ENCODE data around the gene NLRP1.

NLRP1 gene

DNA sequence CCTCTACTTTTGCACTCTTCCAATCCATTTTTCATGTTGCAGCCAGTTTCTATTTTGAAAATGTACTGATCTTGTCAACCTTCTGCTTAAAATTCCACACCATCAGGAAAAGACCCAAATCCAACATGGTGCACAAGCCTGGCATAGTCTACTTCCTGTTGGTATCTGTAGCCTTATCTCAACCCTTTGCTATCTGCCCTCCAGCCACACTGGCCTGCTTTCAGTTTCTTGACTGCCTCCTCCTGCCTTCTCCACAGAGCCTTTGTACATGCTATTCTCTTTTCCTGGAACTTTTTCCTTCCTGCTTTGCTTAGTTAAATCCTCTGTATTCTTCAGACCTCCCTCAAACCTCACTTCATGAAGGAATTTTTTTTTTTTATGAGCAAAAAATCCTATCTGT, 31.5 kb downstream of the NLRP1 start:
- no peak for DNase-seq

DNA sequence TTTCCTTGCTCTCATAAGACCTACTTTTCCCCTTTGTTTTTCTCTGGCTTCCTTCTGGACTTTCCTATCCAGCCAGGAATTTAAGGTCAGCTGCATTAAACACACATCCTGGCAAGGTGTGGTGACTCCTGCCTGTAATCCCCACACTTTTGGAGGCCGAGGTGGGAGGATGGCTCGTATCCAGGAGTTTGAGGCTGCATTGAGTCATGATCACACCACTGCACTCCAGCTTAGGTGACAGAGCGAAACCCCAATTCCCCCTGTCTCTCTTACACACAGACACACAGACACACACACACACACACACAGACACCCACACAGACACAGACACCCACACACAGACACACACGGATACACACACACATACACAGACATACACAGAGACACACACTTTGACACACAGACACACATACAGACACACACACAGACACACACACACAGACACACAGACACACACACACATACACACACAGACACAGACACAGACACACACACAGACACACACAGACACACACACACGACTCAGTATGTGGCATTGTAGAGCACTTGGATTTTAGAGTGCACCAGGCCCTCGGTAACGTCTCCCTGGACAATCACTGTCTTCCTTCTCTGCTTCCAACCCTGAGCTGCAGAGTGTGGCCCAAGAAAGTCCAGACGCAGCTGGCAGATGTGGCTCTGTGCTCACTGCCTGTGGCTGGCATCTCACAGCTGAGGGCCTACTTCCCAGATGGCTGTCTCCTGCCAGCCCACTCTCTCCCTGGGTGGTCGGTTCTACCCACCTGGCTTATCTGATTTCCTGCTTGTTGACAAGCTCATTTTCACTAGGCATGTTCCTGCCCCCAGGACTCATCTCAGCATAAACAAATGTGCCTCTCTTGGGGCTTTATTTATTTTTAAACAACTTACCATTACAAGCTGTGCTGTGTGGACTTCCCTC, 39.0 kb downstream of the NLRP1 start:
- DNase-seq: no peak

DNA sequence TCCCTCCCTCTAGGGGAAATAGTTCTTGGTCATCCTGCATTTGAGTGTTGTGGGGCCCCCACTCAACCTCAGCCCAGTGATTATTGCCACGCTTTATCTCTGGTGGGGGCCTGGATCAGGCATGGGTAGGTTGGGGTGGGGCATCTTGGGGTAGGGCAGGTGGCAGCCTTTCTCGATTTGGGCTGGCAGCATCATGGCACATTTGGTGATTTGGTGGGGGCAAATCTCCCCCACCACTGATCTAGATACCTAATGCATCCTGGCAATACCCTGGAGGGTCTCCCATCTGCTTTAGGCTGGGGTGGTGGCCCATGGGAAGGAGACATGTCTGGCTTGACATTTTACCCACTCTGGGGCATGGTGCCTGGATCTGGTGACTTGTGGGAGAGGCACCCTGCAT, 40.2 kb downstream of the NLRP1 start:
- DNase-seq: no peak

DNA sequence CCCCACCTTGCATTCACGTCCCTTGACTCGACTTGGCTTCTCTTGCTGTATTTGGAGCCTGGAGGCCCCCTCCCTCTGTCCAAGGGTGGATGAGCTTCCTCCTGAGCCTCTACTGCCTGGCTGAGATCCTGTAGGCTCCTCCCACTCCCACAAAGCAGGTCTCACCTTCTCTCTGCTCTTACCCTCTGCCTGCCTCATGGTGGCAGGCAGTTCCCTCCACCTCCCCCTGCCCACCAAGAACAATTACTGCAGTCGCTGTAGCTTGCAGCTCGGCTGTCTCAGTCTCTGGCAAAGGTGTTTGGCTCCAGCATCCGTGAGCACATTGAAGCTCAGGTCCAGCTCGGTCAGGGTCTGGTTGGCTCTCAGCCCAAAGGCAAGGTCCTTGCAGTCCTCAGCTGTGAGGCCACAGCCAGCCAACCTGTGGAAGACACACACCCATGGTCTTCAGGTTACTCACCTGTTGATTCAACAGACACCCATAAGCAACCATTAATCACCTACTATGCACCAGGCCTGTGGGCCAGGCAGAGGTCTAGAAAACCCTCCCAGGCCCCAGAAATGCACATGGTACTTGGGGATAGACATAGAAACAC, 42.6 kb downstream of the NLRP1 start:
- no peak for DNase-seq

DNA sequence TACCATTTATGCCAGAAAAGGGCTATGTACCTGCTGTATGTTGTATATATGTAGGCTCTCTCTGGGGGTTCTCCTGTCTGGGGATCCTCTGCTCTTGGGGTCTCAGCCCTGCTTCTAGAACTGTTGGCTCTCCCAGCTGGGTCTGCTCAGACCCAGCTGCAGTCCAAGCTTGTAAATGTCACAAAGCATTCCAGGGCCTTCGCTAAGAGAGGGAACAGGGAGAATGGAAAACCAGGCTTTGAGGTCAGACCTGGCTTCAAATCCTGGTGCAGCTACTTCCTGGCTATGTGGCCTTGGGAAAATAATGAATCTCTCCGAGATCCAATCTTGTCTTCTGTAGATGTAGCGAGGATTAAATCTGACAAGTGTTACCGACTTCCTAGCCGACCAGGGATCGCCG, 44.0 kb downstream of the NLRP1 start:
- no peak for DNase-seq

DNA sequence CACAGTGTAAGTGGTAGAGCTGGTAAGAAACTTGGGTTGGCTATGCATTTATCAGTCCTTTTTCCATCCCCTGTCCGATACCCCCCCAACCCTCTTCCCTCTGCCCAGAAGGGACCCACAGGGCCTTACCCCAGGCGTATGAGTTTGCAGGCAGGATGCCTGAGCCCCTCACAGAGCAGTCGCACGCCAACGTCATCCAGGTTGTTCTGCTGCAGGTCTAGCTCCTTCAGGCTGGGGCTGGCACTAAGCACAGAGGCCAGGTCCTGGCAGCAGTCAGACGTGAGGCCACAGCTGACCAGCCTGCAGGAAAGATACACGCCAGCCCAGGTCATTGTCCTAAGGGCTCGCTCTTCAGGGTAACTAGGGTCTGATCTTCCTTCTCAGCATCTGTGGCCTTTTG, 45.0 kb downstream of the NLRP1 start:
- DNase-seq: no peak

DNA sequence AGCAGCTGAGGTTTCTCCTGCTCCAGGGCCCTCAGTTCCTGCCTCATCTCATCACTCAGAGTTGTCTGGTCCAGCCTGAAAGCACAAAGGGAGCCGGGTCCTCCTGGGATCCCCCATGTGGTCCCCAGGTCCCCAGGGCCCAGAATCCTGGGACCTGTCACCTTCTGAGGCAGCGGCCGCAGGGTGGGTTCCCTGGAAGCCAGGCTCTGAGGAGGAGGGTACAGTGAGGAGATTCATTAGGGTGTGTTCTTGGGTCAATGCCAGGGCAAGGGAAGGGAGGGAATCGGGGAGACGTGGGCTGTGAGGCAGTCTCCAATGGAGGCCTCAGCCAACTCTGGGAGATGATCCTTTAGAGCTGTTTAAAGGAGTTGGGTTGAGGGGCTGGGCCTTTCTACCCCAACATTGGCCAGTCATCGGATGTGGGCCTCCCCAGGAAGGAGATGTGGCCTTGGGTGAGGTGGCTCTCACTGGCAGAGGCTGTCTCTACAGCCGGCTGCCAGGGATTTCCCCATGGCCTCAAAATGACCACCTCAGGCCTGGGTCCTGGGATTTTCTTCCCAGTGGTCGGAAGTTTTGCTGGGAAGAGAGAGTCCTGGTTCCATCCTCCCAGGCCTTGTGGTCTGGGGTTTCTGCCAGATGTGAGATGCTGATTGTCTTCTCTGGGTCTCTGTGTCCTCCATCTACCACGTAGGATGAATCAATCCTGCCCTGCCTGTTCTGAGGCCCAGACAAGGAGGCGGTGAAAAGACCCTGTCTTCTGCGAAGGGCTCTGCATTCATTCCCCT, 47.3 kb downstream of the NLRP1 start:
- DNase-seq: no peak

DNA sequence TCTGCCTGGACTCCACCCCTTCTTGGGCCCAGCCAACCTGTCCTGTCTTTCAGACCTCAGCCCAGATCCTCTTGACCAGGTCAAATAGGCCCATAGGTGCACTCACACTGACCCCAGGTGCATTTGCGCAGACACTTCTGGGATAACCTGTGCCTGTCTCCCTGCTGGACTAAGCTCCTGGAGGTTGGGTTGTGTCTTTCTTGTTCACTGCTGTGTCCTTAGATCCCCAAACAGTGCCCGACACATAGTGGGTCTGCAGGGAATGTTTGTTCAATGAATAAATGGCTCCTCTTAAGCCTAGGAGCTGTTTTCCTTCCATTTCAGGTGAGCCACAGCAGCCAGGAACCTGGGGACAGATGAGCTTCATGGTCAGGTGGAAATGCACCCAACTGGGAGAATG, 48.9 kb downstream of the NLRP1 start:
- no peak for DNase-seq

DNA sequence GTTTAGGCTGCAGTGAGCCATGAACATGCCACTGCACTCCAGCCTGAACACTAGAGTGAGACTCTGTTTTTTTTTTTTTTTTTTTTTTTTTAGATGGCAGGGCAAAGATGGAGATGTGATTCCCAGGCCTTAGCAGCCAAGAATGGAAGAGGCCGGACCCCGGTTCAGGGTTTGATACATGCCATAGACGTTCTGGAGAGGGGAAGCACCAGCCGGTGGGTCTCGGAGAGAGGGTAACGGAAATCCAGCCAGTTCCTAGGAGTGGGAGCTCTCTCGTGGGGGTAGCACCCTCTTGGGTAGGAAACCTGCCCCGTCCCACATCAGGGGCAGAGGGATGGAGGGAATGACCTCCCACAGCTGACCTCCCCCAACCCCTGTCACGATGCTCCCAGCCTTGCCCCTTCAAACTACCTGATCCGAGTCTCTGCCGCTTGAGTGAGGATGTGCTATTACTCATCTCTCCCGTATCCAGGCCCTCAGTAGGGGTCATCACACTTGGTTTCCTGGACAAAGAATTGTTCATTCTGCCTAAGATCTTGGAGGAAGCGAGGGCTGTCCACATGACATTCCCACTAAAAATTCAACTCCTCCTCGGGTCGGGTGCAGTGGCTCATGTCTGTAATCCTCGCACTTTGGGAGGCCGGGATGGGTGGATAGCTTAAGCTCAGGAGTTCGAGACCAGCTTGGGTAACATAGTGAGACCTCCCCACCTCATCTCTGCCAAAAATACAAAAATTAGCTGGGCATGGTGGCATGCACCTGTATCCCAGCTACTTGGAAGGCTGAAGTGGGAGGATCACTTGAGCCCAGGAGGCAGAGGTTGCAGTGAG, 50.6 kb downstream of the NLRP1 start:
- no peak for DNase-seq

DNA sequence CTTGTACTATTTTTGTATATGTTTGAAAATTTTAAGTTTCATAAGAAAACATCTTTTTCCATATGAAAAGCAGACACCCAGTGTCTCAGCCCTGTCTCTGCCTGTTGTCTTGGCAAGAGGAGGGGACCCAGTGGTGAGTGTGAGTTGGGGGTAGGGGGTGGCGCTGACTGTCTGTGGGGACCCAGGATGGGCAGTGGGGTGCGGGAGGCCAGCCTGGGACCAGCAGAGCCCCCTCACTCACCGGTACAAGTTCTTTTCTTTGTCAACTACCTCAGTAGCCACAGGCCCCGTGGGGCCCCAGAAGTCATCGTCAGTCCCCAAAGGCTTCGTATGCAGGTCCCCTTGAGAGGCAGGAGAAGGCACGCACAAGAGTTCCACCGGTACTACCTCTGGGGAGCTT, 51.7 kb downstream of the NLRP1 start:
- DNase-seq: no peak

DNA sequence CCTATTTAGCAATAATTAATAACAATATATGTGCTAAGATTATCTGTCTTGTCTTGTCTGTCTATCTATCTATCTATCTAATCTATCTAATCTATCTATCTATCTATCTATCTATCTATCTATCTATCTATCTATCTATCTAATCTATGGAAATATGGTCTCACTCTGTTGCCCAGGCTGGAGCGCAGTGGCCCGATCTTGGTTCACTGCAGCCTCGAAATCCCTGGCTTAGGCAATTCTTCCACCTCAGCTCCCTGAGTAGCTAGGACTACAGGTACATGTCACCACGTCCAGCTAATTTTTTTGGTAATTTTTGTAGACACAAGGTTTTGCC, 53.3 kb downstream of the NLRP1 start:
- no peak for DNase-seq

DNA sequence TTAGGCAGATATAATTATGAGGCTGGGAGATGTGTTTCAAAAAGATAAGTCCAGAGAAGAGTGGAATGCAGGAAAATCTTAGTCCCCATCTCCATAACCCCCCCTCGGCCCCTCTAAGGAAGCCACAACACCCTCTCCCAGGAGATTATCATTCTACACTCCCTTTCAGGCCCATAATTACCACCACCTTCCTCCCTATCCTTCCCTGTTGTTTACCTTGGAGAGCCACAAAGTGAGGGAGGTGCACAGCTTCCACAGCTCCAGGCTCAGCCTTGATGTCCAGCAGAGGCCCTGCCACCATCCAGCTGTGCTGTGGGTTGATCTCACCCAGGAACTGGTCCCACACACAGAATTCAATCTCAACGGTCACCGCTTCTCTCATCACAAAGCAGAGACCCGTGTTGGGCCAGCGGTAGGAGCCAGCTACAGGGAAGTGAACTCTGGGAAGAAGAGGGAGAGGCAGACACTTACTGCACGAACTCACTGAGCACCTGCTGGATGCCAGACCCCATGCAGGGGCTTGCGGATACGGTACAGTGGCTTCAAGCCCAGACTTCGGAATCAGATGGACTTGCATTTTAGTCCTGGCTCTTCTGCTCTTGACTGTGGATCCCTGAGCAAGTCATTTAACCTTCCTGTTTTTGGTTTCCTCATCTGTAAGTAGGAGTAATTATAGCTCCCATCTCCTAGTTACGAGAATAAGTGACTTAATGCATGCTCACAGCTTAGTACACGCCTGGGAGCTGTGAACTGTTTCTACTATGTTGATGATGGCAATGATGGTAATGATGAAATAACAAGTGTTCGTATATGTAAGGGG, 53.8 kb downstream of the NLRP1 start:
- no peak for DNase-seq

DNA sequence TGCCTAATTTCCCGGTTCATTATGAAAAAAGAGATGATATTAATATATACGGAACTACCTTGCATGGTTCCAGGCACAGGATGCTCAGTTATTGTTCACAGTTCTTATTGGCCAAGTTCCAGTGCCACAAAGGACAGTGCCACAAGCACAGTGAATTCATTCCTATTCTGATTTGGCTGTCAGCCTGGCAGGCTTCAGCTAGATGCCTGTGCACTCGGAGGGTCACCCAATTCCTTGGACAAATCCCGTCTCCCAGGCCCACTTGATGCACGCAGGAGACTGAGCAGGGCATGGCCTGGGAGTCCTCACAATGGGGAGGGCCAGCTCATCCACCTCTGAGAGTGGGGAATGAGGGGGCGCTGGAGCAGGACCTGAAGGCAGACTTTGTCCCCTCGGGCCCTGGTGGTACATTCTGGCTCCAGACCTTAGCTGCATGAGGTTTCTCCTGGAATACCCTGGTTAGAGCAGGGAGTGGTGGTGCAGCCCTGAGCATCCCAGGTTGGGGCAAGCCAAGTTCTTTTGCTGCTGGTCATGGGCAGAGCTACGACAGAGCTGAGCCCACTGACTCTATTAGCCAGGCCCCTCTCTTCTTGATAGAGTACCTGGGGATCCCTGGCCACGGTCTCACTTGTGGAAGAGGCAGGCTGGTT, 56.6 kb downstream of the NLRP1 start:
- DNase-seq: no peak

DNA sequence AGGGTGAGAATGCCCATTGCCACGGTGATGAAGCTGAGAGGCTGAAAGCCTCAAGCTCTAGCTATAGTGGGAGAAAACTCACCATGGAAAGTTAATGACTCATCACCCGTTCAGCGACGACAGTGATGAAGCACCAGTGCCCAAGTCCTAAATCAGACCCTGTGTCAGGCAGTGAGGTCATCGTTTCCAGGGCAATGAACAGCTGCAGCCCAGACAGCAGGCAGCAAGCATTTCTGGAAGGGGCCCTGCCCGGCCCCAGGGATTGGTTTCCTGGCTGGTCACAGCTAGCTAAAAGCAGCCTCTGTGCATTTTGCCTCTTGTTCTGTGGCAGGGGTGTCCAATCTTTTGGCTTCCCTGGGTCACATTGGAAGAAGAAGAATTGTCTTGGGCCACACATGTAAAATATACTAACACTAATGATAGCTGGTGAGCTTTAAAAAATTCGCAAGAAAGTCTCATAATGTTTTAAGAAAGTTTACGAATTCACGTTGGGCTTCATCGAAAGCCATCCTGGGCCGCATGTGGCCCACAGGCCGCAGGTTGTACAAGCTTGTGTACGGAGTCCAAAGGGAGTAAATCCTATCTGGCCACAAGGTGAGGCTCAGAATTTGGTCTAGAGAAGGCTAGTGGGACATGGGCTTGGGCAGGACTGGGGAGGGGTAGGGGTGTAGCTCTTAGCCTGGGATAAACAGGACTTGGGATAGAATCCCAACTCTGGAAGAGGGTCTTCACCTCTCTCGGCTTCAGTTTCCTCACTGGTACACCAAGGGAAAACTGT, 57.3 kb downstream of the NLRP1 start:
- DNase-seq: no peak

DNA sequence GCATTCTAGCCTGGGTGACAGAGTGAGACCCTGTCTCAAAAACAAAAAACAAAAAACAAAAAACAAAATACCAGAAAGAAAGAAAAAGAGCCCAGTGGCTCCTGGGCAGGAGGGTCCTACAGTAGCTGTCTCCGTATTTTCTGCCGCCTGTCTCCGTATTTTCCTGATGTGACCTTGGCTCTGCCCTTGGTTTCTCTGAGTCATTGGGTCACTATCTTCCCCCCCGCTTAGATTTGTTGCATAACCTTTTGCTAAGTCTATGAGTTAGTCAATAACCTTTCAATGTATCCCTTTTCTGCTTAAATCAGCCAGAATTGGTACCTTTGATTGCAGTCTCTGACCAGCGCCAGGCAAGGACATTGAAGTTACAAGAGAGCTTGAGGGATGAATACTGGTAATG, 61.1 kb downstream of the NLRP1 start:
- no peak for DNase-seq

DNA sequence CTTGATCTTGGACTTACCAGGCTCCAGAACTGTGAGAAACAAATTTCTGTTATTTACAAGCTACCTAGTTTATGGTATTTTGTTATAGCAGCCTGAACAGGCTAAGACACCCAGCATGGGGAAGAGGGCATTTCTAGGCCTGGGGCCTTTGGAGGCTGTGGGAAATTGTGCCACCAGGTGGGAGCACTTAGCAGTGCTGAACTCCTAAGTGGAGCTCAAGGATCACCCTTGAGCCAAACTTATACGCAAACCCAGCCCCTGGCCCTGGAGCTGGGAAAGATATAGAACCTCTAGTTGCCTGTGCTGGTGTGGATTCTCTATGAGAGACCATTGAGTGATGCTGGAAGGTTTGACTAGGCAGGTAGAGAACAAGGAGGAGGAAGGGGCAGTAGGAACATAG, 61.8 kb downstream of the NLRP1 start:
- DNase-seq: no peak

DNA sequence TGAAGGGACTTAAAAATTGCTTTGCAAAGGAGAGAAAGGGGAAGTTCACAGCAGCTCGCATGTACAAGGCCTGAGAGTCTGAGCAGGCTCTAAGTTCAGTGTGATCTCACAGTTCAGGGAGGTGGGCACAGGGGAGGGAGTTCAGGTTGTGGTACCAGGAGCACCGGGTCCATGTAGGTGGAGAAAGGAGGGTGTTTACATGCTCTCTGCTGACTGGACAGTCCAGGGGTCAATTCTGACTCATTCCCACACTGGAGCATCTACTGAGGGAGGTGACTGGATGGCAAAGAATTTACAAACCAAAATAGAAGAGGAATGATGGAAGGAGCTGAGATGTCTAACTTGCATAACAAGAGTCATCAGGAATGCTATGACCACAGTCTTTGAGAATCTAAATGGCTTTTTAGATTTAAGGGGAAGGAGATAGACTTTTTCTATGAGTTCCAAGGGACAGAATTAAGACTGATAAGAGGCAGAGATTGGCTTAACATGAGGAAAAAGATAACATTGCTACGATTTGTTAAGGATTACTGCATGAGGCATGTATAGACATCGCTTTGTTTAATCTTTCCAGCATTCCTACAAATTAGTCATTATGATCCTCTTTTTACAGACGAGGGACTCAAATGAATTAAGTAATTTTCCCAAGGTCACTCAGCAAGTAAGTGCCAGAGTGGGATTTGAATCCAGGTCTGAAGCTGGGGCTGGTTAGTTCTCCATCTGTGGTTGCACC, 68.1 kb downstream of the NLRP1 start:
- no peak for DNase-seq

DNA sequence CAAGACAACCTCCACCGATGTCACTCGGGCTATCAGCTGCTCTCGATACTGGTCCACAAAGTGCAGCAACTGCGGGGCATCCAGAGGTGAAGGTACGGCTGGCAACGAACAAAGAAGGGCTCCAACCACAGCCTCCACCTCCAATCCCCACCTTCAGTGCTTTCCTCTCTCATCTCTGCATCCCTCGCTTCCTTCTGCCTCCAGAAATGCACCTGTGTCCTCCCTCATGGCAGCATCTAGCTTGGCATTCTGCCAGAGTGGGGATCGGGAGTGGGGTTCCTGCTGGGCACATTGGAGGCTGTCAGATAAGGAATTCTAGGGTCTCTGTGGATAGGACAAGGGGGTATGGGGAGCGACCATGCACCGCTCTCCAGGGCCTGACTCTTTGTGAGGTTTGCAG, 69.3 kb downstream of the NLRP1 start:
- no peak for DNase-seq

DNA sequence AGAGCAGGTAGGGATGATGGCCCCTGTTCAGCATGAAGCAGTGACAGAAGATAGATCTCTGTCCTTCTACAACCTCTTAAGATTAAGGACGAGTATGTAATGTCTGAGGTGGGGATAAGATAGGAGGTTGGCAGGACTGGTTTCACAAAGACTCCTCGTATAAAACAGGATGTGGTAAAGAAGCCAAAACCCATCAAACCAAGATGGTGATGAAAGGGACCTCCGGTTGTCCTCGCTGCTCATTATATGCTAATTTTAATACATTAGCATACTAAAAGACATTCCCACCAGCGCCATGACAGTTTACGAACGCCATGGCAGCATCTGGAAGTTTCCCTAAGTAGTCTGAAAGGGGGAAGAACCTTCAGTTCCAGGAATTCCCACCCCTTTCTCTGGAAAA, 70.7 kb downstream of the NLRP1 start:
- DNase-seq: no peak
